PFSK-1 (cell line): Measurements from ENCODE around the gene NDUFA9.

Source experiments
- FOXP2 ChIP-seq: optimal IDR thresholded peaks from 2 replicates; pipeline ENCODE3; 2011; ENCODE audit warnings: borderline replicate concordance, control low read depth, inconsistent platforms; ENCODE audit not compliant: insufficient read depth; ENCODE audit errors: extremely low read length, extremely low read depth
- POLR2AphosphoS5 ChIP-seq: IDR thresholded peaks from 2 replicates; pipeline ENCODE4 v1.6.1; 2012; ENCODE audit warnings: low read depth, mild to moderate bottlenecking, control low read depth, low read length, moderate library complexity
- SIN3A ChIP-seq: IDR thresholded peaks from 2 replicates; pipeline ENCODE4 v1.6.1; 2012; ENCODE audit warnings: mild to moderate bottlenecking, low read length, moderate library complexity, borderline replicate concordance; ENCODE audit not compliant: insufficient read depth
- TAF1 ChIP-seq: IDR thresholded peaks from 2 replicates; pipeline ENCODE4 v1.6.1; 2012; ENCODE audit warnings: low read length, control low read depth, borderline replicate concordance; ENCODE audit not compliant: insufficient read depth
- TF ChIP-seq, protein P1 (sequence below), 2 experiments: IDR thresholded peaks; 2 replicates each; pipeline versions ENCODE4 v1.6.1 to v1.8.0; 2011 to 2012; ENCODE audit warnings: low read depth in 2 of 2, low read length in 2 of 2, control low read depth in 1 of 2, inconsistent platforms in 1 of 2, mild to moderate bottlenecking in 1 of 2, moderate library complexity in 1 of 2; ENCODE audit not compliant: insufficient read depth in 1 of 2

Gene NDUFA9

DNA sequence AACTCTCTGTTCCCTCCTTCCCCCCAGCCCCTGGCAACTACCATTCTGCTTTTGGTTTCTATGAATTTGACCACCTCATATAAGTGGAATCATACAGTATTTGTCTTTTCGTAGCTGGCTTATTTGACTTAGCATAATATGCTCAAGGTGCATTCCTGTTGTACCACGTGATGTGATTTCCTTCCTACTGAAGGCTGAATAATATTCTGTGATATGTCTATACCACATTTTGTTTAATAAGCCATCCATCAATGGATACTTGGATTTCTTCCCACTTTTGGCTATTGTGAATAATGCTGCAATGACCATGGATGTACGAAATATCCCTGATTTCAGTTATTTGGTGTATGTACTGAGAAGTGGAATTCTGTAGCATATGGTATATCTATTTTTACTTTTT is 16.3 kb downstream of the NDUFA9 start:
- TF ChIP-seq POLR2AphosphoS5 (no peak), SIN3A (no peak), TAF1 (no peak), FOXP2 (no peak)
- TF ChIP-seq, protein P1, sequence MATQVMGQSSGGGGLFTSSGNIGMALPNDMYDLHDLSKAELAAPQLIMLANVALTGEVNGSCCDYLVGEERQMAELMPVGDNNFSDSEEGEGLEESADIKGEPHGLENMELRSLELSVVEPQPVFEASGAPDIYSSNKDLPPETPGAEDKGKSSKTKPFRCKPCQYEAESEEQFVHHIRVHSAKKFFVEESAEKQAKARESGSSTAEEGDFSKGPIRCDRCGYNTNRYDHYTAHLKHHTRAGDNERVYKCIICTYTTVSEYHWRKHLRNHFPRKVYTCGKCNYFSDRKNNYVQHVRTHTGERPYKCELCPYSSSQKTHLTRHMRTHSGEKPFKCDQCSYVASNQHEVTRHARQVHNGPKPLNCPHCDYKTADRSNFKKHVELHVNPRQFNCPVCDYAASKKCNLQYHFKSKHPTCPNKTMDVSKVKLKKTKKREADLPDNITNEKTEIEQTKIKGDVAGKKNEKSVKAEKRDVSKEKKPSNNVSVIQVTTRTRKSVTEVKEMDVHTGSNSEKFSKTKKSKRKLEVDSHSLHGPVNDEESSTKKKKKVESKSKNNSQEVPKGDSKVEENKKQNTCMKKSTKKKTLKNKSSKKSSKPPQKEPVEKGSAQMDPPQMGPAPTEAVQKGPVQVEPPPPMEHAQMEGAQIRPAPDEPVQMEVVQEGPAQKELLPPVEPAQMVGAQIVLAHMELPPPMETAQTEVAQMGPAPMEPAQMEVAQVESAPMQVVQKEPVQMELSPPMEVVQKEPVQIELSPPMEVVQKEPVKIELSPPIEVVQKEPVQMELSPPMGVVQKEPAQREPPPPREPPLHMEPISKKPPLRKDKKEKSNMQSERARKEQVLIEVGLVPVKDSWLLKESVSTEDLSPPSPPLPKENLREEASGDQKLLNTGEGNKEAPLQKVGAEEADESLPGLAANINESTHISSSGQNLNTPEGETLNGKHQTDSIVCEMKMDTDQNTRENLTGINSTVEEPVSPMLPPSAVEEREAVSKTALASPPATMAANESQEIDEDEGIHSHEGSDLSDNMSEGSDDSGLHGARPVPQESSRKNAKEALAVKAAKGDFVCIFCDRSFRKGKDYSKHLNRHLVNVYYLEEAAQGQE (IDR thresholded peaks at IDR 0.05; ENCODE audit: insufficient read depth in 1 of 2, low read depth in 2 of 2, low read length in 2 of 2) = no peak

DNA sequence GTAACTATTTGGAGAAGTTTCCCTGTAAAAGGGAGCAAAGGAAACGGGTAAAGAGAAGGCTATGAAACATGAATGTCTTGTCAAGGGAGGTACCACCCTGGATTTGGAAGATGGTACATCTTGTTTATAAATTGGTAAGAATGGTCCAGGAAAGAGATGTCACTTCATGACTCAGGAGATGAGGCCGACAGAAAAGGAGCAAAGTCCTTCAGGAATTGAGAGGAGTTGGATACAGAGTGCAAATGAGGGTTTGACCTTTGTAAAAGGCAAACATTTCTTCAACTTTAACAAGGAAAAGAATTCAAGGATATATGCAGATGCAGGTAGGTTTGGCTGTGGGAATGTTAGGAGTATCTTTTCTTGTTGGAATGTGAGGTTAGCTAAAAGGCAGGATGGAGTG is 30.8 kb downstream of the NDUFA9 start:
- TF ChIP-seq, protein P1 (IDR thresholded peaks at IDR 0.05; ENCODE audit: insufficient read depth in 1 of 2, low read depth in 2 of 2, low read length in 2 of 2) = no peak

GRCh38 chr12:4681732-4682131 is 32.8 kb downstream of the NDUFA9 start:
- no peak for TF ChIP-seq POLR2AphosphoS5
- no peak for TF ChIP-seq TAF1
- TF ChIP-seq FOXP2 = no peak
- TF ChIP-seq, protein P1 (IDR thresholded peaks at IDR 0.05; ENCODE audit: insufficient read depth in 1 of 2, low read depth in 2 of 2, low read length in 2 of 2) = no peak
- TF ChIP-seq SIN3A = no peak

DNA sequence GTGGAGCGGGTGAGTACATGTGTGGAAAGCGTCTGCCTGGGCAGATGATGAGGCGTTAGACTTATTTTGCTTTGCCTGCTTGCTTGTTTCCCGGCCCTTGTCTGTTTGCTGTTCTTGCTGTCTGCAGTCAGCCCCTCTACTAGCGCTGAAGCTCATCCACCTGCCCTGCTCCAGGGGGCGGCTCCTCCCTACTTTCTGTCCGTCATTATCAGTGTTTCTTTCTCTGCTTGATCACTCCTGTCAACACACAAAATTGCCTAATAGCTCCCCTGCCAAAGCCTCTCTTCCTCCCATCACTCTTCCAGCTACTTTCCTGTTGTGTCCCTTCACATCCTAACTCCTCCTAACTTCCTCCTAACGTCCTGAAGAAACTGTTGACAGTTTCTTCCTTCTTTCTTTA is 36.4 kb downstream of the NDUFA9 start:
- TF ChIP-seq, protein P1 (IDR thresholded peaks at IDR 0.05; ENCODE audit: insufficient read depth in 1 of 2, low read depth in 2 of 2, low read length in 2 of 2) = no peak
- TF ChIP-seq POLR2AphosphoS5 (no peak), SIN3A (no peak), TAF1 (no peak), FOXP2 (no peak)

DNA sequence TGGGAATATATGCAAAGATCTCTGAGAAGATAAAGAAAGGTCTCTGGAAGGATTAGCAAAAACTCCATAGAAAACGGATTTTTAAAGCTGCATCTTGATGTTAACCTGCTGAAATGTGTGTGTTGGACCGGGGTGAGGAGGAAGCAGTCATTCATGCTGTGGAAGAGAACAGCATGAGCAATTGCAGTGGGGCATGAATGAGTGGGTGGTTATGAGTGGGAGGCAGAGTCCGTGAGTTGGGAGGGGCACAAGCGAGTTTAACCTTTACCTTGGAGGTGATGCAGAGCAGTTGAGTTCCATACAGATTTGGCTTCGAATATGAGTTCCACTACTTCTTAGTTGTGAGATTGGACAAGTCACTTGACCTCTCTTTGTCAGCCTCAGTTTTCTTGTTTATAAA is 41.8 kb downstream of the NDUFA9 start:
- TF ChIP-seq, protein P1 (IDR thresholded peaks at IDR 0.05; ENCODE audit: insufficient read depth in 1 of 2, low read depth in 2 of 2, low read length in 2 of 2) = no peak
- TF ChIP-seq FOXP2 = no peak
- TF ChIP-seq SIN3A = no peak
- TF ChIP-seq TAF1 = no peak
- TF ChIP-seq POLR2AphosphoS5 = no peak
